Measurements from ENCODE around the gene INTS11. TPM values are rescaled to one million over a fixed set of nuclear protein-coding genes. Genes with fewer than 3 reads are reported as not detected.
A peak's percentile ranks its signal among the peaks of the same experiment; 100 is the strongest.

Gene INTS11
- total RNA-seq, 1 experiment from 2014 or later, result 161 TPM

- TF ChIP-seq REST (IDR thresholded peaks at IDR 0.05; ENCODE audit: low read depth), result no peak
- no peak for TF ChIP-seq ELF1 (IDR thresholded peaks at IDR 0.05; ENCODE audit: borderline replicate concordance, low read depth)
- TF ChIP-seq EZH2phosphoT487 (IDR thresholded peaks at IDR 0.05; ENCODE audit: borderline replicate concordance), result no peak
- TF ChIP-seq EZH2 (IDR thresholded peaks at IDR 0.05), result no peak
- peak; percentile 29; the same call in 1 of the 2 replicates for TF ChIP-seq POLR2AphosphoS5 (IDR thresholded peaks at IDR 0.05; ENCODE audit: low read depth, low read length)
- no peak for TF ChIP-seq FOSL1 (IDR thresholded peaks at IDR 0.05; ENCODE audit: low read depth)
- TF ChIP-seq SP1 (IDR thresholded peaks at IDR 0.05; ENCODE audit: low read depth), result no peak
- peak; percentile 77 for TF ChIP-seq ZFX (IDR thresholded peaks at IDR 0.05)
- TF ChIP-seq ATF3 (IDR thresholded peaks at IDR 0.05), result no peak
- no peak for TF ChIP-seq JUND (IDR thresholded peaks at IDR 0.05)
- TF ChIP-seq SIN3A (IDR thresholded peaks at IDR 0.05; ENCODE audit: low read depth), result no peak
- TF ChIP-seq RAD21 (IDR thresholded peaks at IDR 0.05; ENCODE audit: low read depth), result no peak
- TF ChIP-seq TCF7L2 (IDR thresholded peaks at IDR 0.05; ENCODE audit: borderline replicate concordance, extremely low read depth, insufficient read depth, insufficient read length), result peak; percentile 84
- TF ChIP-seq MAX (IDR thresholded peaks at IDR 0.05), result no peak
- TF ChIP-seq YY1 (IDR thresholded peaks at IDR 0.05; ENCODE audit: extremely low read depth, insufficient replicate concordance, low read depth, low read length), result no peak
- peak; percentile 39 for TF ChIP-seq POLR2A (IDR thresholded peaks at IDR 0.05; ENCODE audit: borderline replicate concordance, extremely low read depth, insufficient read depth, insufficient read length)
- TF ChIP-seq CBX3 (IDR thresholded peaks at IDR 0.05; ENCODE audit: low read depth), result no peak
- no peak for TF ChIP-seq ZNF274 (IDR thresholded peaks at IDR 0.05; ENCODE audit: low read depth, low read length)
Measured at GRCh38 chr1:1347663-1348419, 23.4 kb upstream of the INTS11 start (continued).

Measured in HCT116 (cell line).